Prostate gland (tissue), 2 donors: ENCODE measurements around the gene NPAS1. TPM values are rescaled to one million over a fixed set of nuclear protein-coding genes. Genes with fewer than 3 reads are reported as not detected.

ENCODE experiments used
- DNase-seq: peaks from one replicate; pipeline ENCODE4 v3.0.0-alpha.2; 2019; ENCODE audit warnings: low spot score
- H3K27ac ChIP-seq, 2 donors: fragments of 200-600 bp; sonication (generic); 2 replicates each; pipeline ENCODE4 v1.5.1; 2017 to 2019
- H3K27me3 ChIP-seq: fragments of 200-600 bp; sonication (generic); replicated peaks from 2 replicates; pipeline ENCODE4 v1.5.1; 2019; ENCODE audit not compliant: insufficient read depth
- H3K36me3 ChIP-seq, 2 donors: fragments of 200-600 bp; sonication (generic); 1 replicate in 1 of 2; 2 replicates in 1 of 2; pipeline versions ENCODE4 v1.5.1 to v1.8.1; 2017 to 2019
- H3K4me1 ChIP-seq: fragments of 200-600 bp; sonication (generic); replicated peaks from 2 replicates; pipeline ENCODE4 v1.5.1; 2019
- H3K4me3 ChIP-seq, 2 donors: fragments of 200-600 bp; sonication (generic); 2 replicates each; pipeline ENCODE4 v1.5.1; 2017 to 2019
- H3K9me3 ChIP-seq: fragments of 200-600 bp; sonication (generic); 2 replicates; pipeline ENCODE4 v1.5.1; 2017
- CTCF ChIP-seq, 4 experiments: fragments of 200-600 bp in 2 of 4; fragments of 450-650 bp in 2 of 4; sonication (generic) in 2 of 4; IDR thresholded peaks; 1 replicate in 3 of 4; 2 replicates in 1 of 4; pipeline ENCODE4 v1.5.1; 2016 to 2019; ENCODE audit warnings: antibody characterized with exemption in 4 of 4, mild to moderate bottlenecking in 2 of 4, moderate library complexity in 2 of 4
- POLR2A ChIP-seq: fragments of 450-650 bp; IDR thresholded peaks from one replicate; pipeline ENCODE4 v1.6.1; 2016; ENCODE audit warnings: antibody characterized with exemption, mild to moderate bottlenecking
- POLR2AphosphoS5 ChIP-seq: sonication (generic); formaldehyde crosslinking; IDR thresholded peaks from one replicate; pipeline ENCODE4 v1.6.1; 2017; ENCODE audit warnings: antibody characterized with exemption
- WGBS: methylation state at CpG from one replicate; pipeline ENCODE4 v1.1.5; 2018; 5-methylcytosine and 5-hydroxymethylcytosine counted together
- intact Hi-C: fragments of 100-400 bp; cut with DNase I; formaldehyde crosslinking; loops from one replicate; pipeline ENCODE4 v1.14.2; 2022
- total RNA-seq, 2 donors: library from RNA; depleted of rRNA; stranded (reverse); fragments of >200 nt; gene quantifications; one replicate each; pipeline ENCODE4 v1.1.0, GENCODE V29; 2016

The NPAS1 gene
- total RNA-seq, 2 donors from 2014 or later: 0.27 to 0.51 TPM

- H3K27ac ChIP-seq: no peak overlapping the region
- no peak for DNase-seq
- intact Hi-C loops: no loop called here
- H3K9me3 ChIP-seq: no peaks in the 10 kb centered on the region
- H3K4me3 ChIP-seq: no peak overlapping the region
- H3K4me1 ChIP-seq: peaks cover 11% of the 10 kb centered on the region
- WGBS: 87% methylated on average over 6 of the region's 6 CpGs
- TF ChIP-seq POLR2AphosphoS5 (no peak), POLR2A (no peak), CTCF (IDR thresholded peaks at IDR 0.05) (no peak)
- no peaks in the 10 kb centered on the region for H3K36me3 ChIP-seq
- no peaks in the 10 kb centered on the region for H3K27me3 ChIP-seq
These were observed 36.5 kb upstream of the NPAS1 start for GRCh38 chr19:46983097-46983496.

GRCh38 chr19:46984077-46985010 is 35.3 kb upstream of the NPAS1 start:
- Histone ChIP-seq H3K36me3 (no peaks in the 10 kb centered on the region), H3K4me1 (peaks cover 10% of the 10 kb centered on the region), H3K9me3 (no peaks in the 10 kb centered on the region), H3K27me3 (no peaks in the 10 kb centered on the region), H3K27ac (no peak overlapping the region), H3K4me3 (no peak overlapping the region)
- WGBS: 55% methylated on average over 20 of the region's 20 CpGs
- TF ChIP-seq CTCF (IDR thresholded peaks at IDR 0.05) (no peak), POLR2AphosphoS5 (peak; percentile 80), POLR2A (no peak)
- intact Hi-C loops: no loop called here
- no peak for DNase-seq

GRCh38 chr19:46985542-46986415 is 33.9 kb upstream of the NPAS1 start:
- intact Hi-C loops: no loop called here
- no peak for DNase-seq
- Histone ChIP-seq H3K36me3 (peaks cover 0 to 7% of the 10 kb centered on the region in 2 donors), H3K4me1 (peaks cover 4% of the 10 kb centered on the region), H3K9me3 (no peaks in the 10 kb centered on the region), H3K4me3 (no peak overlapping the region), H3K27me3 (no peaks in the 10 kb centered on the region), H3K27ac (no peak overlapping the region)
- no peak for TF ChIP-seq CTCF (IDR thresholded peaks at IDR 0.05)
- no peak for TF ChIP-seq POLR2AphosphoS5
- no peak for TF ChIP-seq POLR2A
- WGBS: 78% methylated on average over 14 of the region's 14 CpGs

GRCh38 chr19:46988614-46989230 is 30.9 kb upstream of the NPAS1 start:
- Histone ChIP-seq H3K4me1 (no peaks in the 10 kb centered on the region), H3K36me3 (peaks cover 0 to 7% of the 10 kb centered on the region in 2 donors), H3K9me3 (no peaks in the 10 kb centered on the region), H3K27ac (no peak overlapping the region), H3K27me3 (no peaks in the 10 kb centered on the region), H3K4me3 (no peak overlapping the region)
- intact Hi-C loops: no loop called here
- no peak for TF ChIP-seq POLR2AphosphoS5
- no peak for TF ChIP-seq POLR2A
- no peak for TF ChIP-seq CTCF (IDR thresholded peaks at IDR 0.05)
- WGBS: 88% methylated on average over 14 of the region's 14 CpGs
- DNase-seq: no peak
